AG09309 (cell line): ENCODE data around the gene DUSP28.

ENCODE experiments used
- DNase-seq: peaks from one replicate; pipeline ENCODE4 v3.0.0-alpha.2; 2010; ENCODE audit warnings: low read depth
- H3K4me3 ChIP-seq: 2 replicates; pipeline ENCODE4 v1.5.1; 2011; ENCODE audit warnings: mild to moderate bottlenecking, low read depth, low read length, moderate library complexity; ENCODE audit not compliant: control insufficient read depth
- TF ChIP-seq, protein P1 (sequence below): IDR thresholded peaks from 2 replicates; pipeline ENCODE4 v1.5.1; 2011; ENCODE audit warnings: mild to moderate bottlenecking, low read depth, low read length, inconsistent platforms; ENCODE audit not compliant: insufficient read depth, control insufficient read depth; ENCODE audit errors: missing control alignments

The DUSP28 gene

DNA sequence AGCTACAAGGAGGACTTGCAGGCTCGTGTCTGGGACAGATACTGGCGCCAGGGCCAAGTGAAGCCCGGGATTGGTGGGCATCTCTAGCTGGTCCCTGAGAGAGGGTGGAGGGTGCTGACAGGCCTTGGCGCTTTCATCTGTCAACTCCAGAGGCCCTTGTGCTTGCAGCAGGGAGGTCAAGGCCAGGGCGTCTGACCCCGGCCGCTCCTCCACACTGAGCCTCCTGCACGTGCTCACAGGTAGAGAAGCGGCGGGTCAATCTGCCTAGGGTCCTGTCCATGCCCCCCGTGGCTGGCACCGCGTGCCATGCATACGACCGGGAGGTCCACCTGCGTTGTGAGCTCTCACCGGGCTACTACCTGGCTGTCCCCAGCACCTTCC lies 35.9 kb downstream of the DUSP28 start:
- TF ChIP-seq, protein P1, sequence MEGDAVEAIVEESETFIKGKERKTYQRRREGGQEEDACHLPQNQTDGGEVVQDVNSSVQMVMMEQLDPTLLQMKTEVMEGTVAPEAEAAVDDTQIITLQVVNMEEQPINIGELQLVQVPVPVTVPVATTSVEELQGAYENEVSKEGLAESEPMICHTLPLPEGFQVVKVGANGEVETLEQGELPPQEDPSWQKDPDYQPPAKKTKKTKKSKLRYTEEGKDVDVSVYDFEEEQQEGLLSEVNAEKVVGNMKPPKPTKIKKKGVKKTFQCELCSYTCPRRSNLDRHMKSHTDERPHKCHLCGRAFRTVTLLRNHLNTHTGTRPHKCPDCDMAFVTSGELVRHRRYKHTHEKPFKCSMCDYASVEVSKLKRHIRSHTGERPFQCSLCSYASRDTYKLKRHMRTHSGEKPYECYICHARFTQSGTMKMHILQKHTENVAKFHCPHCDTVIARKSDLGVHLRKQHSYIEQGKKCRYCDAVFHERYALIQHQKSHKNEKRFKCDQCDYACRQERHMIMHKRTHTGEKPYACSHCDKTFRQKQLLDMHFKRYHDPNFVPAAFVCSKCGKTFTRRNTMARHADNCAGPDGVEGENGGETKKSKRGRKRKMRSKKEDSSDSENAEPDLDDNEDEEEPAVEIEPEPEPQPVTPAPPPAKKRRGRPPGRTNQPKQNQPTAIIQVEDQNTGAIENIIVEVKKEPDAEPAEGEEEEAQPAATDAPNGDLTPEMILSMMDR, result no peak
- DNase-seq, result no peak
- no peak overlapping the region for H3K4me3 ChIP-seq

DNA sequence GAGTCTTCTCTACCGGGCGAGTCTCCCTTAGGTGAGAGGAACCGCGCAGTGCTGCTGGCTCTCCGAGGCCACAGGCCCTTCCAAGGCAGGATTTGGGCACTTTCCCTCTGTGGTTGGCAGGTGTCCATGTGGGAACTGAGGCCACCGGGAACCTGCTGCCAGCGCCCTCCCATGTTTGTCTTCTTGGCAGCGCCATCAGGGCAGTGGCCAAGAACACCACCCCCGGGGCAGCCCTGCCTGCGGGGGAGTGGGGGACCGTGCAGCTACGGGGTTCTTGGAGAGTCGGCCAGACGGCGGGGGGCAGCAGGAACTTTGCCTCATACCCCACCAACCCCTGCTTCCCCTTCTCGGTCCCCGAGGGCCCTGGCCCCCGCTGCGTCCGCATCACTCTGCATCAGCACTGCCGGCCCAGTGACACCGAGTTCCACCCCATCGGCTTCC lies 36.4 kb downstream of the DUSP28 start:
- TF ChIP-seq, protein P1, result no peak
- H3K4me3 ChIP-seq, result no peak overlapping the region
- DNase-seq, result no peak

DNA sequence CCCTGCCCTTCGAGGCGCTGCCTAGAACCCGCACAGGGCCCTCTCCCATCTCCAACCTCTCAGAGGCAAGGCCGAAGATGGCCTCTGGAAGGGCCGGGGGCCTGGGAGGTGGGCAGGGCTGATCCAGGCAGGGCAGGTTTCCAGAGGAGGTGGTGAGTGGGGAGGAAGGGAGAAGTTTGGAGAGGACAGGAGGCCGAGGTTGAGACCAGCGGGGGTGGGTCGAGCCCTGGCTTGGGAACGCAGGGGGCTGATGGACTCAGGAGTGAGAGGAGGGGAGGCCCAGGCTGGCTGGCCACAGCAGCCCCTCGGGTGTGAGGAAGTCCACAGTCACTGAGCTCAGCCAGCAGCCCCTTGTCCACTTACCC lies 36.9 kb downstream of the DUSP28 start:
- DNase-seq, result no peak
- no peak overlapping the region for H3K4me3 ChIP-seq
- TF ChIP-seq, protein P1, result no peak

DNA sequence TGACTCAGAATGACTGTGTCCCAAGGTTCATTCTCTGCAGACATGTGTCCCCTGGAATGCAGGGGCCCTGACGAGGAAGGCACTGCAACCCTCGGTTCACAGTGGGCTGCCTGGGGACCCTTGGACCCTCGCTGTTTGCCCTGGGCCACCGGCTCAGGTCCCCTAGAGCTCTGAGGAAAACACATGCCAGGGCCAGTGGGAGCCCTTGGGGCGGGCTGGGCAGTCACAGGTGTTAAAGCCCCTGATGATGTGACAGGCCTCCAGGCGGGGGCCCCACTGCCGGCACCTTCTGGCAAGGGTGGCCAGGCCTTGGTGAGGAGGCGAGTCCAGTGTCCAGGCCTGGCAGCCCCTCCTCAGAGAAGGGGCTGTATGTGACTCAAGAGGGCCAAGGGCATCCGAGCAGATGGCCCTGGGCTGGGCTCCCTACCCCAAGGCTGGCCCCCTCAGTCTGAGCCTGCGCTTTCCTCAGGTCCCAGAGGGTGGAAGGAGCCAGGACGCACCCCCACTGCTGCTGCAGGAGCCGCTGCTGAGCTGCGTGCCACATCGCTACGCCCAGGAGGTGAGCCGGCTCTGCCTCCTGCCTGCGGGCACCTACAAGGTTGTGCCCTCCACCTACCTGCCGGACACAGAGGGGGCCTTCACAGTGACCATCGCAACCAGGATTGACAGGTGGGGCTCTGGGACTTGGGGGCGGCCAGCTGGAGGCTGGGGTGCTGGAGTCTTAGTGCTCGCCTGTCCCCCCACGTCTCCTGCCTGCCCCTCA lies 37.4 kb downstream of the DUSP28 start:
- H3K4me3 ChIP-seq, result no peak overlapping the region
- TF ChIP-seq, protein P1, result no peak
- no peak for DNase-seq

DNA sequence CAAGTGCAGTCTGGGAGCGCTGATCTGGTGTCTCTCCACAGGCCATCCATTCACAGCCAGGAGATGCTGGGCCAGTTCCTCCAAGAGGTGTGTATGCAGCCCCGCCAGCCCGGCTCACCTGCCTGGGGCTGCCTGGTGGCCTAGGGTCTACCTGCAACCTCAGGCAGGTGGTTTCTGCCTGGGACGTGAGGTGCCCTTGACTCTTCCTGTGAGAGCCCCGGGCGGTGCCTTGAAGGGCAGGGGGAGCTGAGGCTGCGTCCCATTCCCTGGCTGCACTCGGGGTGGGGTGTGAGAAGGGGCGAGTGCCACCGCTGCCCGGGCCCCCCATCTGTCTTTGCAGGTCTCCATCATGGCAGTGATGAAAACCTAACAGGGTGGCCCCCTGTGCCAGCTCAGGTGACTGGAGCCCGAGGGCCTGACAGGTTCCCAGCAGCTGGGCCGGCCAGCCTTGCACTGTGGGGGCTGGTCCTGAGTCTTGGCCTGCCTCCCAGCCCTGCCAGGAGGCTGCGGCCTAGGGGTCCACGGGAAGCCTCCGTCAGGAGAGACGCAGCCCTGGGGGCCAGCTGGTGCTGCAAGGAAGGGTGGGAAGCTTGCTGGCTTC lies 38.3 kb downstream of the DUSP28 start:
- TF ChIP-seq, protein P1, result no peak
- DNase-seq, result no peak
- no peak overlapping the region for H3K4me3 ChIP-seq

DNA sequence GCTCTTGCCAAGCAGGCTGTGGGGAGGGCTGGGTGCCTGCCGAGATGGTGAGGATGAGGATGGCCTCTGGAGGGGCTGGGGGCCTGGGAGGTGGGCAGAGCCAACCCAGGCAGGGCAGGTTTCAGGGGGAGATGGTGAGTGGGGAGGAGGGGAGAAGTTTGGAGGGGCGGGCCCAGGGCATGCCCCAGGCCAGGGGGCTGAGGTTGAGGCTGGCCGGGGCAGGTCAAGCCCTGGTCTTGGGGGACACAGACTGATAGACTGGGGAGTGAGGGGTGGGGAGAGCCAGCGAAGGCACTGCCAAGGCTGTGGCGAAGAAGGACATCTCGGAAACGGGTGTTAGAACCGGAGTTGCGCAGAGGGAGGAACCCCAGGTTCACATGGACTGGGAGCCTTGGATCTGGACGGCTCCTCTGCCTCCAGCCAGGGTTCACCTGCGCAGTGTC lies 39.0 kb downstream of the DUSP28 start:
- no peak overlapping the region for H3K4me3 ChIP-seq
- TF ChIP-seq, protein P1, result no peak
- no peak for DNase-seq

DNA sequence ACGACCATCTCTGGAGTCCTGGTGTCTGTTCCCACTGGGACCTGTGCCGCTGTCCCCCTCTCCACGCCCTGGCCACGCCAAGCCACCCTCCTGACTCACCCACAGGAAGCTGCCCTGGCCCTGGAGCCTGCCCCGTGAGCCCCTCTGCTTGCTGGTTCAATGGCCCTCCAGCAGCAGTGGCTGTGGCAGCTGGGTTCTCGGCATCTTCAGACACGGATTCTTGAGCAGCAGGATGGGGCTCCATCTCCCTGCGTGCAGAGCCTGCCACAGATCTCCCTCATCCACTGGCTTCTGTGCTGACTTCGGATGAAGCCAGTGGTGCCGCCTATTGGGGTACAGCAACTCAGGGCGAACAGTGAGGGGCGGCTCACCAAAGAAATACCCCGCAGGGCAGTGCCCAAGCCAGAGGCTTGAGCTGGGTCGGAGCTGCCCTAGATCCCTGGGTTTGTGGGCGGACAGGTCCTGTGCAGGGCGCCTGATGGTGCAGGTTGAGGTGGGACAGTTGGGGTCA lies 40.3 kb downstream of the DUSP28 start:
- DNase-seq, result no peak
- no peak overlapping the region for H3K4me3 ChIP-seq
- TF ChIP-seq, protein P1, result no peak
